ENCODE data around the gene ITGB8. TPM values are rescaled to one million over a fixed set of nuclear protein-coding genes. Genes with fewer than 3 reads are reported as not detected.
A peak's percentile ranks its signal among the peaks of the same experiment; 100 is the strongest.

Gene ITGB8
- polyA plus RNA-seq, 1 donor from 2014 or later: 12.2 TPM

DNA sequence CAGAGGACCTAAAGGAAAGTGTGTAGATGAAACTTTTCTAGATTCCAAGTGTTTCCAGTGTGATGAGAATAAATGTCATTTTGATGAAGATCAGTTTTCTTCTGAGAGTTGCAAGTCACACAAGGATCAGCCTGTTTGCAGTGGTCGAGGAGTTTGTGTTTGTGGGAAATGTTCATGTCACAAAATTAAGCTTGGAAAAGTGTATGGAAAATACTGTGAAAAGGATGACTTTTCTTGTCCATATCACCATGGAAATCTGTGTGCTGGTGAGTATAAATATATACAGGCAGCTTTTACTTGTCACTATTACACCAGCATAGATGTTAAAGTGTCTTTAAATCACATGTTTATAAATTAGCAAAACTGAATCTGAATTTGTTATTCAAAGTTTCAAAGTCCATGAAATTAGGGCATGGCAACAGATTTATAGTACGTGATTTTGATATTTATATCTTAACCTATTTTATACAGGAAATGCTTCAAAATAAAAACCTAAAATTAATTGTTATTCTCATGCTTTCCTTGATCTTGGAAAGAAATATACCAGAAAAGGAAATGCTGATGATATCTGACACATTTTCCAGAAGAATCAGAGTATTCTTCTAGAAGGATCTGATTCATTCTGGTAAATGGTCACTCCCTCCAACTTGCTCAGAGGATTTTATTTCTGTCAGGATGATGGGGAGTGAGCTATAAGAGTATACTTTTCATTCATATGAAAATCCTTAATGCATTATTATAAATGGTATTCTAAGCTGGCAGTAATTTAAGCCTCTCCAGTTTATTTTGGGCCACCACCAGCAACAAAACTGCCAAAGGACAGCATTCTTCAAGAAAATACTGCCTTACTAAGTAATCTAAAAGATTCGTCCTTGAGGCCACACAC, 71.4 kb downstream of the ITGB8 start:
- no peak overlapping the region for H3K27ac ChIP-seq (ENCODE audit: low read length)

DNA sequence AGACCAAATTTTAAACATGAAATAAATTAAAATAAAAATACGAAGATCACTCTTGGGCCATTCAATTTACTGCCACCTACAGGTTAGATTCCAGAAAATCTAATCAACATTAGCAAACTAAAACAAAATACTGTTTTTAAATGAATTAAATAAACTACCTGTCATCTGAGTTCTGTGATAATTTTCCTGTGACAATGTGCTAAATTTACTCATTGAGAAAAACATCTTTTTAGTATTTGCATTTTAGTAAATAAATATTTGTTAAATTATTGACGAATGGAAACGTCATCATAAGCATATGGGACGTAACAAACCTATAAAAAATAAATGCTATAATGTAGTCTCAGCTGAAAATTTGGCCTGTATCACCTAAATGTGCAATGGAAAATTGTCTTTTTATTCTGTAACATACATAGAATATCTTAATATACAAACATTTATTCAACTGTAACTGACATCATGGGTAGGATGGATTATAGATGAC, 72.1 kb downstream of the ITGB8 start:
- H3K9ac ChIP-seq (ENCODE audit: low read length): no peak overlapping the region
- no peaks in the 10 kb centered on the region for H3K27me3 ChIP-seq (ENCODE audit: insufficient read depth, low read depth, low read length)
- no peaks in the 10 kb centered on the region for H3F3A ChIP-seq (ENCODE audit: insufficient read depth, low read length, poor library complexity, severe bottlenecking)
- no peaks in the 10 kb centered on the region for H4K20me1 ChIP-seq (ENCODE audit: insufficient read depth)
- no peaks in the 10 kb centered on the region for H3K9me2 ChIP-seq (ENCODE audit: insufficient read depth, low read length)
- no peaks in the 10 kb centered on the region for H3K79me2 ChIP-seq (replicated peaks; ENCODE audit: insufficient read depth, low read length)
- H3K4me2 ChIP-seq (ENCODE audit: low read length): no peak overlapping the region
- H3K9me3 ChIP-seq (ENCODE audit: low read length): no peaks in the 10 kb centered on the region
- no peak overlapping the region for H3K4me3 ChIP-seq (ENCODE audit: low read length)
- H3K36me3 ChIP-seq (ENCODE audit: insufficient read depth, low read length): no peaks in the 10 kb centered on the region
- no peak overlapping the region for H2AFZ ChIP-seq (ENCODE audit: low read depth, low read length)
- H3K27ac ChIP-seq (ENCODE audit: low read length): no peak overlapping the region
- no peak for TF ChIP-seq EZH2 (IDR thresholded peaks at IDR 0.05; ENCODE audit: borderline replicate concordance, insufficient read depth, low read length, poor library complexity, severe bottlenecking)
- TF ChIP-seq, protein P1, sequence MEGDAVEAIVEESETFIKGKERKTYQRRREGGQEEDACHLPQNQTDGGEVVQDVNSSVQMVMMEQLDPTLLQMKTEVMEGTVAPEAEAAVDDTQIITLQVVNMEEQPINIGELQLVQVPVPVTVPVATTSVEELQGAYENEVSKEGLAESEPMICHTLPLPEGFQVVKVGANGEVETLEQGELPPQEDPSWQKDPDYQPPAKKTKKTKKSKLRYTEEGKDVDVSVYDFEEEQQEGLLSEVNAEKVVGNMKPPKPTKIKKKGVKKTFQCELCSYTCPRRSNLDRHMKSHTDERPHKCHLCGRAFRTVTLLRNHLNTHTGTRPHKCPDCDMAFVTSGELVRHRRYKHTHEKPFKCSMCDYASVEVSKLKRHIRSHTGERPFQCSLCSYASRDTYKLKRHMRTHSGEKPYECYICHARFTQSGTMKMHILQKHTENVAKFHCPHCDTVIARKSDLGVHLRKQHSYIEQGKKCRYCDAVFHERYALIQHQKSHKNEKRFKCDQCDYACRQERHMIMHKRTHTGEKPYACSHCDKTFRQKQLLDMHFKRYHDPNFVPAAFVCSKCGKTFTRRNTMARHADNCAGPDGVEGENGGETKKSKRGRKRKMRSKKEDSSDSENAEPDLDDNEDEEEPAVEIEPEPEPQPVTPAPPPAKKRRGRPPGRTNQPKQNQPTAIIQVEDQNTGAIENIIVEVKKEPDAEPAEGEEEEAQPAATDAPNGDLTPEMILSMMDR (IDR thresholded peaks at IDR 0.05; ENCODE audit: poor library complexity, severe bottlenecking): peak; percentile 44

More for the DNA sequence above, 71.4 kb downstream of the ITGB8 start:
- Histone ChIP-seq H3K79me2 (replicated peaks; ENCODE audit: insufficient read depth, low read length) (no peaks in the 10 kb centered on the region), H3K9me2 (ENCODE audit: insufficient read depth, low read length) (no peaks in the 10 kb centered on the region), H3K27me3 (ENCODE audit: insufficient read depth, low read depth, low read length) (no peaks in the 10 kb centered on the region), H4K20me1 (ENCODE audit: insufficient read depth) (no peaks in the 10 kb centered on the region), H2AFZ (ENCODE audit: low read depth, low read length) (no peak overlapping the region), H3K9ac (ENCODE audit: low read length) (no peak overlapping the region), H3K9me3 (ENCODE audit: low read length) (no peaks in the 10 kb centered on the region), H3K4me3 (ENCODE audit: low read length) (no peak overlapping the region), H3F3A (ENCODE audit: insufficient read depth, low read length, poor library complexity, severe bottlenecking) (no peaks in the 10 kb centered on the region), H3K4me2 (ENCODE audit: low read length) (no peak overlapping the region), H3K36me3 (ENCODE audit: insufficient read depth, low read length) (no peaks in the 10 kb centered on the region)
- no peak for TF ChIP-seq MXI1 (conservative IDR thresholded peaks at IDR 0.05; ENCODE audit: poor library complexity, severe bottlenecking)
- TF ChIP-seq, protein P1 (IDR thresholded peaks at IDR 0.05; ENCODE audit: poor library complexity, severe bottlenecking): no peak
- no peak for TF ChIP-seq RAD21 (conservative IDR thresholded peaks at IDR 0.05)
- TF ChIP-seq EZH2 (IDR thresholded peaks at IDR 0.05; ENCODE audit: borderline replicate concordance, insufficient read depth, low read length, poor library complexity, severe bottlenecking): no peak
- no peak for TF ChIP-seq TAF1 (IDR thresholded peaks at IDR 0.05; ENCODE audit: low read depth)
- TF ChIP-seq POLR2AphosphoS5 (IDR thresholded peaks at IDR 0.05): no peak
- TF ChIP-seq, protein P2, sequence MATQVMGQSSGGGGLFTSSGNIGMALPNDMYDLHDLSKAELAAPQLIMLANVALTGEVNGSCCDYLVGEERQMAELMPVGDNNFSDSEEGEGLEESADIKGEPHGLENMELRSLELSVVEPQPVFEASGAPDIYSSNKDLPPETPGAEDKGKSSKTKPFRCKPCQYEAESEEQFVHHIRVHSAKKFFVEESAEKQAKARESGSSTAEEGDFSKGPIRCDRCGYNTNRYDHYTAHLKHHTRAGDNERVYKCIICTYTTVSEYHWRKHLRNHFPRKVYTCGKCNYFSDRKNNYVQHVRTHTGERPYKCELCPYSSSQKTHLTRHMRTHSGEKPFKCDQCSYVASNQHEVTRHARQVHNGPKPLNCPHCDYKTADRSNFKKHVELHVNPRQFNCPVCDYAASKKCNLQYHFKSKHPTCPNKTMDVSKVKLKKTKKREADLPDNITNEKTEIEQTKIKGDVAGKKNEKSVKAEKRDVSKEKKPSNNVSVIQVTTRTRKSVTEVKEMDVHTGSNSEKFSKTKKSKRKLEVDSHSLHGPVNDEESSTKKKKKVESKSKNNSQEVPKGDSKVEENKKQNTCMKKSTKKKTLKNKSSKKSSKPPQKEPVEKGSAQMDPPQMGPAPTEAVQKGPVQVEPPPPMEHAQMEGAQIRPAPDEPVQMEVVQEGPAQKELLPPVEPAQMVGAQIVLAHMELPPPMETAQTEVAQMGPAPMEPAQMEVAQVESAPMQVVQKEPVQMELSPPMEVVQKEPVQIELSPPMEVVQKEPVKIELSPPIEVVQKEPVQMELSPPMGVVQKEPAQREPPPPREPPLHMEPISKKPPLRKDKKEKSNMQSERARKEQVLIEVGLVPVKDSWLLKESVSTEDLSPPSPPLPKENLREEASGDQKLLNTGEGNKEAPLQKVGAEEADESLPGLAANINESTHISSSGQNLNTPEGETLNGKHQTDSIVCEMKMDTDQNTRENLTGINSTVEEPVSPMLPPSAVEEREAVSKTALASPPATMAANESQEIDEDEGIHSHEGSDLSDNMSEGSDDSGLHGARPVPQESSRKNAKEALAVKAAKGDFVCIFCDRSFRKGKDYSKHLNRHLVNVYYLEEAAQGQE (IDR thresholded peaks at IDR 0.05; ENCODE audit: borderline replicate concordance): no peak
- no peak for TF ChIP-seq SMC3 (conservative IDR thresholded peaks at IDR 0.05; ENCODE audit: poor library complexity)
- no peak for TF ChIP-seq EP300 (conservative IDR thresholded peaks at IDR 0.05; ENCODE audit: poor library complexity, severe bottlenecking)
